Bronchial epithelial cell (primary cell): ENCODE data around the gene RGS10. TPM values are rescaled to one million over a fixed set of nuclear protein-coding genes. Genes with fewer than 3 reads are reported as not detected.

Source experiments
- DNase-seq: peaks from one replicate; pipeline ENCODE4 v3.0.0-alpha.2; 2010; ENCODE audit warnings: low read depth
- FAIRE-seq: peaks from 2 replicates; lab custom pipeline; 2011; peaks lifted over from hg19 to GRCh38; lab: Jason Lieb, UNC
- H3K27me3 ChIP-seq: 2 replicates; pipeline ENCODE4 v1.5.1; 2011; ENCODE audit warnings: low read length; ENCODE audit not compliant: control insufficient read depth, insufficient read depth
- H3K36me3 ChIP-seq: 2 replicates; pipeline ENCODE4 v1.5.1; 2011; ENCODE audit warnings: low read length; ENCODE audit not compliant: control insufficient read depth, insufficient read depth
- H3K4me3 ChIP-seq: 2 replicates; pipeline ENCODE4 v1.5.1; 2011; ENCODE audit warnings: mild to moderate bottlenecking, low read depth, low read length, control low read depth
- total RNA-seq: library from RNA; depleted of rRNA; stranded (reverse); fragments of >200 nt; gene quantifications from 2 replicates; pipeline ENCODE4 v1.2.1, GENCODE V29; 2014
- TF ChIP-seq, protein P1 (sequence below): IDR thresholded peaks from 2 replicates; pipeline ENCODE4 v1.5.1; 2011; ENCODE audit warnings: mild to moderate bottlenecking, moderate library complexity, low read length, control low read depth, inconsistent platforms; ENCODE audit not compliant: insufficient read depth, severe bottlenecking

Gene RGS10
- total RNA-seq, 1 donor from 2014 or later, result 35.5 TPM

DNA sequence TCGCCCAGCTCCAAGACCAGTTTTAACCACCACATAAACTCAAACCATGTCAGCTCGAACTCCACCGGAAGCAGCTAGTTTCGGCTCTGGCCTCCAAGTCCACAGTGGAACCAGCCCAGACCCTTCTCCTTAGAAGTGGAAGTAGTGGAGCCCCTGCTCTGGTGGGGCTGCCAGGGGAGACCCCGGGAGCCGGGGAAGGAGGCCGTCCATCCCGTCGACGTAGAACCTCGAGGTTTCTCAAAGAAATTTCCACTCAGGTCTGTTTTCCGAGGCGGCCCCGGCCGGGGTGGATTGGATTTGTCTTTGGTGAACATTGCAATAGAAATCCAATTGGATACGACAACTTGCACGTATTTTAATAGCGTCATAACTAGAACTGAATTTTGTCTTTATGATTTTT is 87.5 kb downstream of the RGS10 start:
- no peak overlapping the region for H3K4me3 ChIP-seq
- DNase-seq, result no peak
- H3K27me3 ChIP-seq, result no peaks in the 10 kb centered on the region
- no peaks in the 10 kb centered on the region for H3K36me3 ChIP-seq
- no peak for FAIRE-seq
- TF ChIP-seq, protein P1, sequence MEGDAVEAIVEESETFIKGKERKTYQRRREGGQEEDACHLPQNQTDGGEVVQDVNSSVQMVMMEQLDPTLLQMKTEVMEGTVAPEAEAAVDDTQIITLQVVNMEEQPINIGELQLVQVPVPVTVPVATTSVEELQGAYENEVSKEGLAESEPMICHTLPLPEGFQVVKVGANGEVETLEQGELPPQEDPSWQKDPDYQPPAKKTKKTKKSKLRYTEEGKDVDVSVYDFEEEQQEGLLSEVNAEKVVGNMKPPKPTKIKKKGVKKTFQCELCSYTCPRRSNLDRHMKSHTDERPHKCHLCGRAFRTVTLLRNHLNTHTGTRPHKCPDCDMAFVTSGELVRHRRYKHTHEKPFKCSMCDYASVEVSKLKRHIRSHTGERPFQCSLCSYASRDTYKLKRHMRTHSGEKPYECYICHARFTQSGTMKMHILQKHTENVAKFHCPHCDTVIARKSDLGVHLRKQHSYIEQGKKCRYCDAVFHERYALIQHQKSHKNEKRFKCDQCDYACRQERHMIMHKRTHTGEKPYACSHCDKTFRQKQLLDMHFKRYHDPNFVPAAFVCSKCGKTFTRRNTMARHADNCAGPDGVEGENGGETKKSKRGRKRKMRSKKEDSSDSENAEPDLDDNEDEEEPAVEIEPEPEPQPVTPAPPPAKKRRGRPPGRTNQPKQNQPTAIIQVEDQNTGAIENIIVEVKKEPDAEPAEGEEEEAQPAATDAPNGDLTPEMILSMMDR, result no peak

DNA sequence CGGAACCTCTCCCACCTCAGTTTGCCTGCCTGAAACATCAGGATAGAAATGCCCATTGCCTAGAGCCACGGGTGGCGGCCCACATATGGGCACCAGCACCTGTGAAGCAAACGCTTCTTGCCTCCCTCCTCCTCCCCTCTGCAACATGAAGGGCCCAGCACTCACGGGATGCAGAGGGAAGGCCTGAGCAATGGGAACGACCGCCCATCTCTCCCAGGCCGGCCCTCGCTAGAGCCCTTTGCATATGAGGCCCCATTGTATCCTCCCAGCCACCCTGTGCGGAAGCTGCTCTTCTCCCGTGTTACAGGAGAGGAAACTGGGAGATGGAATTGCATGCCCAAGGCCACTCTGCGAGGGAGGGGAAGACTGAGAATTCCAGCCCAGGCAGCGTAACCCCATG is 88.2 kb downstream of the RGS10 start:
- DNase-seq (no peak), FAIRE-seq (no peak)
- TF ChIP-seq, protein P1, result no peak
- Histone ChIP-seq H3K4me3 (no peak overlapping the region), H3K36me3 (no peaks in the 10 kb centered on the region), H3K27me3 (no peaks in the 10 kb centered on the region)

DNA sequence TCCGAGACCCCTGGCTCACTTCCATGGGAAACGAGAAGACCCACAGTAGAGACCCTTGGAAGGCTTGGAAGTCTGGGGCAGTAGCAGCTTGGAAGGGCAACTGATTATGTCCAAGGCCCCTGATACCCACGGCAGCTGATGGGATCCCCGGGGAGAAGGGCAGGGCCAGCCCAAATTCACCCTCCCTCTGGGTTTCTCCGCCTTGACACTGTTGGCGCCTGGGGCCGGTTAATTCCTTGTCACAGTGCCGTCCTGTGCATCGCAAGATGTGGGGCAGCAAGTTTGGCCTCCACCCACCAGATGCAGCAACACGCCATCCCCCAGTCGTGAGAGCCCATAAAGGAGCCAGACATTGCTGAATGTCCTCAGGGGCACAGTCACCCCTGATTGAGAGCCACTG is 89.2 kb downstream of the RGS10 start:
- Histone ChIP-seq H3K27me3 (no peaks in the 10 kb centered on the region), H3K36me3 (no peaks in the 10 kb centered on the region), H3K4me3 (no peak overlapping the region)
- TF ChIP-seq, protein P1, result no peak
- DNase-seq, result no peak
- no peak for FAIRE-seq

DNA sequence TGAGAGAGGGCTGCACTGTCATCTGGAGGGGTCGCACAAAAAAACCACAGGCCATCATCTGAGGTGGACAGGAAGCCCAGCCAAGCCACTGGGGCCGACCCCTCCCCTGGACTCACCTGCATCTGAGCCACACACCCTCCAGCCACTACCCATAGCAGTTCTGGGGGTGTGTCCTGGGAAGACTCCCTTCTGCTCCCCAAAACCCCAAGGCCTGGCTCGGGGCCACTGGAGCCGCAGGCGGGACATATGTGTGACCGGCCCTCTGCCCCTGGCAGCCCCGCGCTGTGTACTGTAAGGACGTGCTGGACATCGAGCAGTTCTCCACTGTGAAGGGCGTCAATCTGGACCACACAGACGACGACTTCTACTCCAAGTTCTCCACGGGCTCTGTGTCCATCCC is 90.1 kb downstream of the RGS10 start:
- Histone ChIP-seq H3K27me3 (no peaks in the 10 kb centered on the region), H3K4me3 (no peak overlapping the region), H3K36me3 (no peaks in the 10 kb centered on the region)
- TF ChIP-seq, protein P1, result no peak
- DNase-seq, result no peak
- no peak for FAIRE-seq

DNA sequence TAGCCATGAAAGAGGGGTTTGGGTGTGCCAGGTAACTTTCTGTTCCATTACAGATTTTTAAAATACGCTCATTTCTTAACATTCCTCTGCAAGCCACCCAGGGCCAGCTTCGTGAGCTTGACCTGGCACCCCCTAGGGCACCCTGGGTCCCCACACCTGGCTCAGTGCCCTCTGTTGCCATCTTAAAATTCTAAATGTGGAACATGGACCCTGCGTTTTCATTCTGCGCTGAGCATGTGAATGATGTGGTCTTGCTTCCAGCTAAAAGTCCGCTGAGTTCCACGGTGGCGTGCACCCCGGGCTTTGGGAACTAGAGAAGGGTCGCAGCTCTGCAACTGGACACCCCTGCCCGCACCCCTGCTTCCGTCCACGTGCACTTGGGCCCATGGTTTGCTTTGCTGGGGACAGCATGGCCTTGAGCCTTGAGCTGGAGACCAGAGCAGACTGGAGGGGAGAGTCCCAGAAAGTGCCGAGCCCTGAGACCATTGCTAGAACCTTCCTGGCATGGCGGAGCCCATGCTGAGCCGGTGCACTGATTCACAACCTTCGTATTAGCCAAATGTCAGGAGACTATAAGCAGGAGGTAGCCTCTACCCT is 91.1 kb downstream of the RGS10 start:
- TF ChIP-seq, protein P1, result no peak
- H3K4me3 ChIP-seq, result no peak overlapping the region
- H3K36me3 ChIP-seq, result no peaks in the 10 kb centered on the region
- DNase-seq (no peak), FAIRE-seq (no peak)
- H3K27me3 ChIP-seq, result no peaks in the 10 kb centered on the region
